ENCODE data around the gene ASPHD2.

The ASPHD2 gene

DNA sequence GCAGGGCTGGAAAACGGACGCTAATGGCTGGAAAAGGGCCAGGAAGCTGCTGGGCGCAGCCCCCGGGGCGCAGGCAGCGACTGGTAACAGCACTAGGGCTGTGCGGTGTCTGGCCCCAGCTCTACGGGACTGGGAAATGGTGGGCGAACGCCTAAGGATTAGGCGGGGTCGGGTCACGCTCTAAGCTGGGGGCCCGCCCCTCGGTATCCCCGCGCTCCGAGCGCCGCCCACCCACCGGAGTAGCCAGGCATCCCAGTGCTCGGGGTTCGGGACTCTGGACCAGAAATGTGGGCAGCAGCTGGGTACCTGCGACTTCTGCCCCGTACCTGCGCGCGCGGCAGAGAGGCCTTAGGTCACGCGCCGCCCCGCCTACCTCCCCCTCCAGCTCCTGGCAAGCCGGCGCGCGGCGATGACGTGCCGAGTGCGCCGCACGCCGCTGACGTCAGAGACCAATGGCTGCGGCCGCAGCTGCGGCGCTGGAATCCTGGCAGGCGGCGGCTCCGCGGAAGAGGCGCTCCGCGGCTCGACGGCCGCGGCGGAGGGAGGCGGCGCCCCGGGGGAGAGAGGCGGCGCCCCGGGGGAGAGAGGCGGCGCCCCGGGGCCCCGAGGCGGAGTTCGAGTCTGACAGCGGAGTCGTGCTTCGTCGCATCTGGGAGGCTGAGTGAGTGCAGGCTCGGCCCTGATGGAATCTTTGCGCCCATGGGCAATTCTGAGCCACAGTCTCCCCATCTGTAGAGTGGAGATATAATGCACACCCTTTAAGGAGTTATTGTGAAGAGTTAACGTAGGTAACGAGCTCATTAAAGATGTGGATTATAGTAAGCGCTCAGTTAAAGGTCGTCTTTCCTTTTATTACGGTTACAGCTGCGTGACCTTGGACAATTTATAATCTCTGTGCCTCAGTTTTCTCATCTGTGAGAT is 54.6 kb downstream of the ASPHD2 start, which contains the start of the genes HPS4 and SRRD:
HPS4 (minus strand) TSS at position 345 of the 921 bp plus-strand sequence. CDS start 2,021 bp downstream, outside the sequence.
SRRD (plus strand) TSS at position 439 of the 921 bp plus-strand sequence; CDS start at position 453, 14 bp downstream.
- in situ Hi-C loops (cut with MboI; ENCODE audit: low sequenced_read_pairs, unreplicated experiment), result no loop called here
- no peak for TF ChIP-seq CTCF (IDR thresholded peaks at IDR 0.05; ENCODE audit: borderline replicate concordance, control extremely low read depth, extremely low read depth, insufficient read depth, missing control alignments)
- DNase-seq (ENCODE audit: low spot score), result peak; percentile 95

DNA sequence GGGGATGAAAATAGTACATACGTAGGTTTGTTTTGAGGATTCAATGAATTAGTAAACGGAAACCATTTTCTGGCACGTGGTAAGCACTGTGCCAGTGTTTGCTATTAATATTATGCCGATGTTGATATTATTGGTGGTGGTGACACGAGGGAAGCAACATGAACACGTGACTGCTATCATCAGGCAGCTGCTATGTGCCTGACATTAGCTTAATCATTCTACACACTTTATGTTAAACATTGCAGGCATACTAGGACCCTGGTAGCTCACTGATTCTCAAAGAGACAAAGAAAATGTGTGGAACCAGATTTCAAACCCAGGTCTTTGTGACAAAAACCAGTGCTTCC is 55.3 kb downstream of the ASPHD2 start:
- TF ChIP-seq CTCF (IDR thresholded peaks at IDR 0.05; ENCODE audit: borderline replicate concordance, control extremely low read depth, extremely low read depth, insufficient read depth, missing control alignments), result no peak
- in situ Hi-C loops (cut with MboI; ENCODE audit: low sequenced_read_pairs, unreplicated experiment), result no loop called here

DNA sequence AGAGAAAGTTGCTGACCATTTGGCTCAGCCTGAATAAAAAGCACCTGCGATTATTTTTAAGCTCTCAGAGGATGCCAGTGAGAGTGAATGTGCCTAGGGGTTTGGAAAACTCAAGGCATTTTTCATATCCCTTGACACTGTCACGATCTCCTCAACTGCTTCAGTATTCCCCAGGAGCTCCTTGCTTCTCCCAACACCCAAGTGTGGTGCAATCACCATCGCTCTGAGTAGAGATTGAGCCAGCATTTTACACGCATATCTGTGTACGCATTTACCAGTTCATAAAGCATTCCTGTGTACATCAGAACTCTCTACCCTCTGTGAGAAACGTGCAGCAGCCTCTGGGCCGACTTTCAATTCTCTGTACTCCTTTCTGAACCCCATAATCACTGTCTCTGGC is 56.0 kb downstream of the ASPHD2 start:
- no peak for DNase-seq (ENCODE audit: low spot score)
- no peak for TF ChIP-seq CTCF (IDR thresholded peaks at IDR 0.05; ENCODE audit: borderline replicate concordance, control extremely low read depth, extremely low read depth, insufficient read depth, missing control alignments)
- in situ Hi-C loops (cut with MboI; ENCODE audit: low sequenced_read_pairs, unreplicated experiment), result no loop called here

More for the DNA sequence above, 55.3 kb downstream of the ASPHD2 start:
- no peak for DNase-seq (ENCODE audit: low spot score)

GRCh38 chr22:26485806-26486390 is 56.8 kb downstream of the ASPHD2 start:
- no peak for TF ChIP-seq CTCF (IDR thresholded peaks at IDR 0.05; ENCODE audit: borderline replicate concordance, control extremely low read depth, extremely low read depth, insufficient read depth, missing control alignments)
- DNase-seq (ENCODE audit: low spot score), result no peak
- in situ Hi-C loops (cut with MboI; ENCODE audit: low sequenced_read_pairs, unreplicated experiment), result no loop called here

GRCh38 chr22:26486394-26486793 is 57.3 kb downstream of the ASPHD2 start:
- in situ Hi-C loops (cut with MboI; ENCODE audit: low sequenced_read_pairs, unreplicated experiment), result no loop called here
- DNase-seq (ENCODE audit: low spot score), result no peak
- no peak for TF ChIP-seq CTCF (IDR thresholded peaks at IDR 0.05; ENCODE audit: borderline replicate concordance, control extremely low read depth, extremely low read depth, insufficient read depth, missing control alignments)

DNA sequence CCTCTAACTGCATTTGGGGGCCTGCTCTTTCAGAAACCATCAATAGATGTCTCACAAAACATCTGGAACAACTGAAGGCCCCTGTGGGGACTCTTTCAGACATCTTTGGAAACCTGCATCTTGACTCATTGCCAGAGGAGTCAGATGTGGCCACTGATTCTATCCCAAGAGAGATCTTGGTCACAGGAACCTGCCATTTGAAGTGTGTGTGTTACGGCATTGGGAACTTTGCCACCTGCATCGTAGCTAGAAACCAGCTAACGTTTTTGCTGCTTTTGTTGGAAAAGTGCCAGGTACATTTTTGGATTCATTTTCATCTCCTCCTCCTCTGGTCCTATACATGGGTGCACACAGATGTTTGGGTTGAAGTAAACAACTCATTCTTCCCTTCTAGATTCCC is 58.9 kb downstream of the ASPHD2 start:
- no peak for DNase-seq (ENCODE audit: low spot score)
- in situ Hi-C loops (cut with MboI; ENCODE audit: low sequenced_read_pairs, unreplicated experiment), result no loop called here
- no peak for TF ChIP-seq CTCF (IDR thresholded peaks at IDR 0.05; ENCODE audit: borderline replicate concordance, control extremely low read depth, extremely low read depth, insufficient read depth, missing control alignments)
